GM18519 (cell line): ENCODE measurements around the gene ZNF668.

Experiments used
- ATAC-seq: cut with Tn5 transposase; IDR thresholded peaks from one replicate; pipeline ENCODE4 v1.9.1; 2021; ENCODE audit warnings: mild to moderate bottlenecking, moderate library complexity; ENCODE audit not compliant: unreplicated experiment, low FRiP score

ZNF668 gene

DNA sequence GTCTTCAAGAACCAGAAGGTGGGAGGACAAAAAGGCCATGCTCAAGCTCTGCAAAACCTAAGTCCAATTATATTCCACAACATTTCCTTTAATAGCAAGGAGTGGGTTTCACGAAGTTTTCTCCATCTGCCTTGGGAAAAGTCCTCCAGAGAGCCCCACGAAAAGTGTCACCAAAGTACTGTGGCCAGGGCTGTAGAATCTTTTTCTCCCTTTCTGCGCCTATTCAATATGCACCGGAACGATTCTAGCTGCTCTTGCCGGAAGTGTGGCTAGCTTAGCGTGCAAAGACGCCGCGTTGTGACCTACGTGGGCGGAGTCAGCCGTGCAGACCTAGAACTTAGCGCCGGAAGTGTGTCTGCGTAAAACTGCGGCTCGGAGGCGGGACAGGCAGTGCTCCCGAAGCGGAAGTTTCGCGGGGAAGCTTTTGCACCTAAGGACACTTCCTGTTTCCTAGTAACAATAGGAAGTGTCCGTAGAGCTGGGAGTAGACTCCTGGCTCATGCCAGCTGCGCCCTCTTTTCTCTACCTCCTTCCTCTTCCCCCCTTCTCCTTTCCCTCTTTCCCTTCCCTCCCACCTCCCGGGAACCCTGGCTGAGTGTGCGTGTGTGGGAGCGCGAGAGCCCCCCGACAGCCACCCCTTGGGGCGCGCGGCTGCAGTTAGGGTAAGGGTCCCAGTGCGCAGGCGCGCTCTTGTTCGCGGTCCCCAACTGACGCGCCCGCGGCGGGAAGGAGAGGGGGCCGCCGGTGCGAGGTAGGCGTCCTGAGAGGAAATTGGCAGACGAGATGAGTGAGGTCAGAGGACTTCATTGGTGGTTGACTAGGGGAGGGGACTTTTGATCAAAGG lies at the start of gene ZNF668, which contains the start of gene ZNF646:
Gene ZNF668, minus strand, starts transcription at position 271 of the 844 bp plus-strand sequence. CDS start 9,781 bp downstream, outside the sequence.
Gene ZNF646, plus strand, starts transcription at position 453 of the 844 bp plus-strand sequence. CDS start 1,903 bp downstream, outside the sequence.
- ATAC-seq = peak; percentile 46

GRCh38 chr16:31120129-31120528 lies 46.1 kb upstream of the ZNF668 start:
- ATAC-seq = no peak

DNA sequence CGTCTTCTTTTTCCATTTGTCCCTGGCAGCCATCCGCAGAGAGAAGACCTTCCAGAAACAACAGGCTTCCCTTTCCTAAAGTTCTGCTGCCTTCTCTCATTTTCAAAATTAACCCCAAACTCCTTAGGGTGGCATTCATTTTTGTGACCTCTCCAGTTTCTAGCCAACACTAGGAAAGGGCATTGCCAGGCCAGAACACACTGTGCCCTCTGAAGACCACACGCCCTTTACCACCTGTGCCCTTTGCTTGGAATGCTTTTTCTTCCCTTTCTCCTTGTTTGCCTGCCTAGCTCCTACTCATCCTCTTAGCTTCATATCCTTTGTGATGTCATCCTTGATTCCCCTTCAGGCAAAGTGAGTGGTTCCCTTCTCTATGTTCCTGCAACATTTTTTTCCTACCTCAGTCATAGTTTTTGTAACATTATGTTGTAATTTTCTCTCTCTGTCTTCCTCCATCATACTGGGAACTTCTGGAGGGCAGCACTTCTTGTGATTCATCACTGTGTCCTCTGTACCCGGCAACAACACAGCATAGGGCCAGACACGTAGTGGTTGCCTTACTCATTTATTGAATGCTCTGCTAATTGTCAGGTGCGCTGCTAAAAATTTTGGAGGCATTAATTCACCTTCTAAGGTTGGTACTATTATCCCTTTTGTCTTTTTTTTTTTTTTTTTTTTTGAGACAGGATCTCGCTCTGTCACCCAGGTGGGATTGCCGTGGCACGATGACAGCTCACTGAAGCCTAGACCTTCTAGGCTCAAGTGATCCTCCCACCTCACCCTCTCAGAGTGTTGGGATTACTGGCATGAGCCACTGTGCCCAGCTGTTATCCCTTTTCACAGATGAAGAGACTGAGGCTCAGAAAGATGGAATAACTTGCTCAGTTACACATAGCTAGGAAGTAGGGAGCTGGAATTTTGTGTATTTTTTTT lies 44.4 kb upstream of the ZNF668 start:
- ATAC-seq = no peak

DNA sequence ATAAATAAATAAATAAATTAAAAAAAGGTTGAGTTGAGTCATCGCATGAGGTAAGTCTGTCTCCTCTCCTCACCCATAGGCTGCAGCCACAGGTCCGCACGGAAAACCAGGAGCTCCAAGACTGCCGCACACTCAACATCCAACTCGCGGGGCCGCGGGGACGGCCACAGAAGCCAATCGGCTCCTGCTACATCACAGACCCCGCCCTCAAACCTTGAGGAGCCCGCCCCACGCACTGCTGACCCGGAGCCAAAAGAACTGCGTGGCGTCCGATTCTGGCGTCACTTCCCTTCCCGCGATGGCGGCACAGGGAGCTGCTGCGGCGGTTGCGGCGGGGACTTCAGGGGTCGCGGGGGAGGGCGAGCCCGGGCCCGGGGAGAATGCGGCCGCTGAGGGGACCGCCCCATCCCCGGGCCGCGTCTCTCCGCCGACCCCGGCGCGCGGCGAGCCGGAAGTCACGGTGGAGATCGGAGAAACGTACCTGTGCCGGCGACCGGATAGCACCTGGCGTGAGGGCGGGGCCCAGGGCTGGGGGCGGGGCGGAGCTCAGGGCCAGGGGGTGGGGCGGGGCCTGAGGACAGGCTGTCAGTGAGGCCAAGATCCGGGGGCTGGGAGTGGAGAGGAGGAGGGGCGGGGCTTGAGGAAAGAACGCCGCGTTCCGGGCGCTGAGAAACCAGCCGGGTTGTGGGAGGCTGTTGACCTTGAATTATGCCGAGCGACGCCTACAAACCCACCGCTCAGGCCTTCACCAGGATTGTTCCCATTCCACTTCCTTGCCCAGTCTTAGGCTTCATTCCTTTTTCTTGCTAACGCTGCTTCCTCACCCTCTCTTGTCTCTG lies 43.6 kb upstream of the ZNF668 start, which contains the start of gene KAT8:
Gene KAT8, plus strand, starts transcription at position 281 of the 839 bp plus-strand sequence. Its CDS starts 18 bp downstream, at position 299.
- ATAC-seq = peak; percentile 70

- ATAC-seq = no peak
Measured at GRCh38 chr16:31114468-31114867, 40.4 kb upstream of the ZNF668 start.

DNA sequence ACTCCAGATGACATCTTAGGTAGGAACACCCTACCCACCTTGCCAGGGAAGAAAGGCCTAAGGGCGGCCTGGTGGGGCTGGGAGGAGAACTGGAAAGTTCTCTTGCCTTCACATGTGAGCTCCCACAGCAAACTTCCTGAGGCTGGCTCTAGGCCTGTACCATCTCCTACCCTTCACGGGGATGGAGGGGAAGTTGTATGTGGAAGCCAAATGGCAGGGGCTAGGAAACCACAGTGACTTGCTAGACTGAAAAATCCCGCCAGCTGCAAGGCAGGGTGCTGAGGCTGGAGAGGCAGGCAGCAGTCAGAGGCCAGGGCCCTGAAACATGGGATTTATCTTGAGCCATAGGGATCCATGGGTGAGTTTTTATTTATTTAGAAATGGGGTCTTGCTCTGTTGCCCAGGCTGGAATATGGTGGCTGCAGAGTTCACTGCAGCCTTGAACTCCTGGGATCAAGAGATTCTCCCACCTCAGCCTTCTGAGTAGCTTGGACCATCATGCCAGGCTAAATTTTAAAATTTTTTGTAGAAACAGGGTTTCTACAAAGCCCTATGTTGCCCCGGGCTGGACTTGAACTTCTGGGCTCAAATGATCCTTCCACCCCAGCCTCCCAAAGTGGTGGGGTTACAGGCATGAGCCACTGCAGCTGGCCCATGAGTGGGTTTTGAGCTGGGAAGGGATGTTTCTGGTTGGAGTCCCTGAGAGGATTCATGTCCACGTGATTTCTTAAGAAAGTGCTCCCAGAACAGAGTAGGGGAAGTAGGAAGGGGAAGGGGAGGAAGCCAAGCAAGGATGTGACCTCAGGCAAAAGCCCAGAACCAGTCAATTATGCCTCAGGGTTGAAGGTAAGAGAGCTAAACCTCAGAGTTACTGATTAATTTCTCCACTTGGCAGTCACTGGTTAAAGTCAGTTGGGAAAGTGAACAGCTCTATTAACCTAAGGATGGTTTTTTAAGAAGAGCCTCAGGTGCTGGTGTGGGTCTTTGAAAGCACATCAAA lies 39.4 kb upstream of the ZNF668 start:
- ATAC-seq = no peak

- ATAC-seq = no peak
Measured at GRCh38 chr16:31112711-31113110, 38.7 kb upstream of the ZNF668 start.

DNA sequence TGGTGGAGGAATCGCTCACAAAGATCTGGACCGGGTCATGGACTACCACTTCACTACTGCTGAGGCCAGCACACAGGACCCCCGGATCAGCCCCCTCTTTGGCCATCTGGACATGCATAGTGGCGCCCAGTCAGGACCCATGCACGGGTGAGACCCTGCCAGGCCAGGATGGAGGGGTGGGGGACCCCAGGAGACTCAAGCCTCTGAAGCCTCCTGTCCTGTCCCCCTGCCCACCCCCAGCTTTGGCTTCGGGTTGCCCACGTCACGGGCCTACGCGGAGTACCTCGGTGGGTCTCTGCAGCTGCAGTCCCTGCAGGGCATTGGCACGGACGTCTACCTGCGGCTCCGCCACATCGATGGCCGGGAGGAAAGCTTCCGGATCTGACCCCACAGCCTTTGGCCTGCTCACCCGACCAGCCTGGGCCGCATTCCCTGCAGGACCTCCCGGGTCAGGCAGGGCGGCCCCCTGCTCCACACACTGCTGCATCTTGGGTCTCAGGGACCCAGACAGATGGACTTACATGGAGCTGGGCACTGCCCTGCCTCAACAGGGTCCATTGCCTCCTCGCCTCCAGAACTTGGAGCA lies 37.9 kb upstream of the ZNF668 start:
- ATAC-seq = no peak

- ATAC-seq = no peak
Measured at GRCh38 chr16:31110106-31111034, 36.3 kb upstream of the ZNF668 start.

DNA sequence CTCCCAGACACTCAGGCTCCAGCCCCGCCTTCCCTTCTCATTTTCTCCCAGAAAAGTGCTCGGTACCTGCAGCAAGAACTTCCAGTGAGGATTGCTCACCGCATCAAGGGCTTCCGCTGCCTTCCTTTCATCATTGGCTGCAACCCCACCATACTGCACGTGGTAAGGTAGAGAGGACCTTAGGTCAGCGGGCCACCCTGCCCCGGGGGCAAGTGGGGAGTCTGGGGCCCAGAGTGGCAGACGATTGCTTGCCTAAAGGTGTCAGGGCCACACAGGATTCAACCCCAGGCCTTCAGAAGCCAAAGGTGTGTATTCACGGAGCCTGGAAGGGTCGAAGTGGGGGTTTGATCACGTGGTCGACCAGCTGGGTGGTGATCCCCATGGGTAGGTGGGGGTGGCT lies 35.6 kb upstream of the ZNF668 start:
- ATAC-seq = no peak

DNA sequence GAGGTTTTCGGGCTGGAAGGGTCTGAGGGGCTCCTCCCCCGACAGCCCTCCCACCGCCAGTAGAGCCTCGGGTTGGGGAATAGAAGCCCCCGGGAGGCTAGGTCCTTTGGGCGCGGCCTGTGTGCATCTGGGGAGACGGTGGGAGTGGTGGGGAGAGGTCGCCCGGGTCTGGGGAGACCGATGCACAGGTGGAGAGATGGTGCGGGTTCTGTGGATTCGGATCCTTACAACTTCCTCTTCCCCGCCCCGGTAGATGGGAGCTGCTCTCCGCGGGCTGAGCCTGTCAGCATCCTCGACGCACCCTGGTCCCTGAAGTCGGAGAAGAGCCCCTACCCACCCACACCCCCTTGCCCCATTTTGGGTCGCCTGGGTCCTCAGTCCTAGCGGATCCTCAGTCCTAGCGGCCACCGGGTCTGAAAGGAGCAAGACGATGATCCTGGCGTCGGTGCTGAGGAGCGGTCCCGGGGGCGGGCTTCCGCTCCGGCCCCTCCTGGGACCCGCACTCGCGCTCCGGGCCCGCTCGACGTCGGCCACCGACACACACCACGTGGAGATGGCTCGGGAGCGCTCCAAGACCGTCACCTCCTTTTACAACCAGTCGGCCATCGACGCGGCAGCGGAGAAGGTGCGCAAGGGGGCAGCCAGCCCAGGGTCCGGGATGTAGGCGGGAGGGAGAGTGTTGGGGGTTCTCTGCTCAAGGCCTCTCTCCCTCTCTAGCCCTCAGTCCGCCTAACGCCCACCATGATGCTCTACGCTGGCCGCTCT lies 34.9 kb upstream of the ZNF668 start:
- ATAC-seq = no peak

GRCh38 chr16:31108035-31108793 lies 34.2 kb upstream of the ZNF668 start, which contains the start of gene BCKDK:
TSS of gene BCKDK (plus strand) at chr16:31108386. CDS start at chr16:31109224, 838 bp downstream.
- ATAC-seq = no peak

- no peak for ATAC-seq
Measured at GRCh38 chr16:31107465-31107867, 33.4 kb upstream of the ZNF668 start.

- ATAC-seq = no peak
Measured at GRCh38 chr16:31106509-31107464, 32.7 kb upstream of the ZNF668 start.
